Measurements from ENCODE around the gene LINS1.

GRCh38 chr15:100633763-100634075, 31.7 kb upstream of the LINS1 start:
- TF ChIP-seq CTCF (IDR thresholded peaks at IDR 0.05) (no peak), REST (IDR thresholded peaks at IDR 0.05; ENCODE audit: insufficient read depth in 1 of 2, low read depth in 2 of 2, low read length in 1 of 2) (no peak), POLR2AphosphoS5 (IDR thresholded peaks at IDR 0.05; ENCODE audit: low read depth, low read length) (no peak)
